DOHH2 (cell line): Measurements from ENCODE around the gene F13A1.
"Not testable (repeated sequence)": the region's sequence is repeated elsewhere in the genome, so short reads cannot be mapped to it uniquely, and the experiment has no call there.

ENCODE experiments used
- H3F3A ChIP-seq: fragments of 200-600 bp; sonication (generic), shearing (Covaris generic); 2 replicates; pipeline ENCODE4 v1.6.0; 2016; ENCODE audit warnings: antibody characterized with exemption, mild to moderate bottlenecking; ENCODE audit not compliant: control insufficient read depth, insufficient read depth
- H3K27ac ChIP-seq: fragments of 200-600 bp; sonication (generic); 2 replicates; pipeline ENCODE4 v1.5.1; 2014; ENCODE audit warnings: low read depth, mild to moderate bottlenecking, low read length, moderate library complexity
- H3K27me3 ChIP-seq: fragments of 200-600 bp; sonication (generic); 2 replicates; pipeline ENCODE4 v1.6.1; 2014; ENCODE audit warnings: mild to moderate bottlenecking, low read length, mixed read lengths; ENCODE audit not compliant: control insufficient read depth
- H3K36me3 ChIP-seq: fragments of 200-600 bp; sonication (generic); 2 replicates; pipeline ENCODE4 v1.6.1; 2014; ENCODE audit warnings: mild to moderate bottlenecking, low read length, moderate library complexity, mixed read lengths; ENCODE audit not compliant: control insufficient read depth
- H3K4me1 ChIP-seq: fragments of 200-600 bp; sonication (generic); 2 replicates; pipeline ENCODE4 v1.6.1; 2014; ENCODE audit warnings: mild to moderate bottlenecking, low read length, mixed read lengths; ENCODE audit not compliant: control insufficient read depth
- H3K4me2 ChIP-seq: fragments of 200-600 bp; sonication (generic); 2 replicates; pipeline ENCODE4 v1.6.0; 2014; ENCODE audit warnings: mild to moderate bottlenecking, low read length, moderate library complexity
- H3K4me3 ChIP-seq: fragments of 200-600 bp; sonication (generic); 2 replicates; pipeline ENCODE4 v1.5.1; 2014; ENCODE audit warnings: mild to moderate bottlenecking, low read length, mixed read lengths
- H3K79me2 ChIP-seq: fragments of 200-600 bp; sonication (generic); 2 replicates; pipeline ENCODE4 v1.6.1; 2014; ENCODE audit warnings: mild to moderate bottlenecking, low read length, mixed read lengths; ENCODE audit not compliant: control insufficient read depth
- H3K9me2 ChIP-seq: fragments of 200-600 bp; sonication (generic); replicated peaks from 2 replicates; pipeline ENCODE4 v1.6.1; 2014; ENCODE audit warnings: mild to moderate bottlenecking, low read length, mixed read lengths; ENCODE audit not compliant: control insufficient read depth
- H3K9me3 ChIP-seq: fragments of 200-600 bp; sonication (generic); 2 replicates; pipeline ENCODE4 v1.6.1; 2014; ENCODE audit warnings: antibody characterized with exemption, low read length, mixed read lengths; ENCODE audit not compliant: control insufficient read depth, insufficient read depth
- H4K20me1 ChIP-seq: fragments of 200-600 bp; sonication (generic); 2 replicates; pipeline ENCODE4 v1.6.0; 2014; ENCODE audit warnings: low read depth, mild to moderate bottlenecking, antibody characterized with exemption, low read length, moderate library complexity; ENCODE audit not compliant: control insufficient read depth, insufficient read depth
- EZH2phosphoT487 ChIP-seq: fragments of 200-600 bp; sonication (generic); IDR thresholded peaks from 2 replicates; pipeline ENCODE4 v1.6.1; 2017; ENCODE audit warnings: borderline replicate concordance, mild to moderate bottlenecking, antibody characterized with exemption, low read length, moderate library complexity, mixed read lengths
- TF ChIP-seq, protein P1 (sequence below): fragments of 200-600 bp; sonication (generic); IDR thresholded peaks from one replicate; pipeline ENCODE4 v1.5.1; 2014; ENCODE audit warnings: antibody characterized with exemption, mild to moderate bottlenecking, low read depth, low read length; ENCODE audit not compliant: poor library complexity, severe bottlenecking

F13A1 gene

DNA sequence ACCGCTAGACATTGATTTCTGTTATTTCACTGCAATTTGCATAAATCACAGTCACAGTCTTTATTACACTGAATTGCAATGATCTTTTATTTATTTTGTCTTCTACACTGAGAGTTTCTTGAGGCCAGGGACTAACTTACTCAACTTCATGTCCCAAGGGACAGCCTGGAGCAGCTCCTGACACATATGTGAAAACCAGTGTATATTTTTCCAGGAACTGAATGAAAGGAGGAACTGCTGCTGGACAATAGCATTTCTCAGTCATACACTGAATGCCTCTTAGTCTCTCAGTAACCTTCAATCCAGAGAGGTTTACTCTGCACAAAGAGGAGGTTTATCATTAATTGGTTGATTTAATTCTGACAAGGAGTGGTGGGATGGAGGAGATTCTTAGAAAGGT is 5.9 kb downstream of the F13A1 start:
- H3K9me3 ChIP-seq, result no peaks in the 10 kb centered on the region
- H3K27ac ChIP-seq, result no peak overlapping the region
- H3K4me2 ChIP-seq, result no peak overlapping the region
- H3K4me1 ChIP-seq, result peaks cover 35% of the 10 kb centered on the region
- no peaks in the 10 kb centered on the region for H4K20me1 ChIP-seq
- no peaks in the 10 kb centered on the region for H3F3A ChIP-seq
- no peak for TF ChIP-seq EZH2phosphoT487
- TF ChIP-seq, protein P1, sequence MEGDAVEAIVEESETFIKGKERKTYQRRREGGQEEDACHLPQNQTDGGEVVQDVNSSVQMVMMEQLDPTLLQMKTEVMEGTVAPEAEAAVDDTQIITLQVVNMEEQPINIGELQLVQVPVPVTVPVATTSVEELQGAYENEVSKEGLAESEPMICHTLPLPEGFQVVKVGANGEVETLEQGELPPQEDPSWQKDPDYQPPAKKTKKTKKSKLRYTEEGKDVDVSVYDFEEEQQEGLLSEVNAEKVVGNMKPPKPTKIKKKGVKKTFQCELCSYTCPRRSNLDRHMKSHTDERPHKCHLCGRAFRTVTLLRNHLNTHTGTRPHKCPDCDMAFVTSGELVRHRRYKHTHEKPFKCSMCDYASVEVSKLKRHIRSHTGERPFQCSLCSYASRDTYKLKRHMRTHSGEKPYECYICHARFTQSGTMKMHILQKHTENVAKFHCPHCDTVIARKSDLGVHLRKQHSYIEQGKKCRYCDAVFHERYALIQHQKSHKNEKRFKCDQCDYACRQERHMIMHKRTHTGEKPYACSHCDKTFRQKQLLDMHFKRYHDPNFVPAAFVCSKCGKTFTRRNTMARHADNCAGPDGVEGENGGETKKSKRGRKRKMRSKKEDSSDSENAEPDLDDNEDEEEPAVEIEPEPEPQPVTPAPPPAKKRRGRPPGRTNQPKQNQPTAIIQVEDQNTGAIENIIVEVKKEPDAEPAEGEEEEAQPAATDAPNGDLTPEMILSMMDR, result no peak
- H3K79me2 ChIP-seq, result no peaks in the 10 kb centered on the region
- H3K27me3 ChIP-seq, result no peaks in the 10 kb centered on the region
- no peaks in the 10 kb centered on the region for H3K36me3 ChIP-seq
- no peak overlapping the region for H3K4me3 ChIP-seq
- H3K9me2 ChIP-seq, result no peaks in the 10 kb centered on the region

DNA sequence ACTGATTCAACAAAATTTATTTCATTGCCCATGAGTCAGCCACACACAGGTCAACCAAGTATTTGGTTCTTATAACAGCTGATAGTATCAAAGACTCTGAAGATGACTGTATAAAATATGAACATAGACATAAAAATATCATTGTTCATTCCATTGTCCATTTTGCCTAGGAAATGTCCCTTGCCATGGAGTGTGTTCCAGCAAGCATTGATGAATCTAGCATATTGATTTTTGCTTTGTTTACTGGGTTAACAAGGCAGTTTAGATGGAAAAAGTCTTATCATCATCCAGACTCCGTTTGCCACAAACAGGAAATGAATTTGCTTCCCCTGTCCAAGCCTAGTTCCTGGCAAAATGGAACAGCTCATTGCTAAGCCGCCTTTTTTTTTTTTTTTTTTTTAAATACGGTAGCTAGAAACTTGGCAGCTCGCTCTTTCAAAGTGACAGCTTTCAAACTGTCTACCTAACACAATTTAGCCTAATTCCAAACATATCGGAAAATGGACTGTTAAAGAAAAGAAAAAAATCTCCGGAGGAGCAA is 7.5 kb downstream of the F13A1 start:
- H3F3A ChIP-seq, result no peaks in the 10 kb centered on the region
- no peak overlapping the region for H3K4me2 ChIP-seq
- no peaks in the 10 kb centered on the region for H3K9me3 ChIP-seq
- H3K4me1 ChIP-seq, result peaks cover 28% of the 10 kb centered on the region
- no peak for TF ChIP-seq EZH2phosphoT487
- TF ChIP-seq, protein P1, result no peak
- H3K27ac ChIP-seq, result no peak overlapping the region
- H3K79me2 ChIP-seq, result no peaks in the 10 kb centered on the region
- no peaks in the 10 kb centered on the region for H3K9me2 ChIP-seq
- no peaks in the 10 kb centered on the region for H3K36me3 ChIP-seq
- H3K27me3 ChIP-seq, result no peaks in the 10 kb centered on the region
- H4K20me1 ChIP-seq, result no peaks in the 10 kb centered on the region
- no peak overlapping the region for H3K4me3 ChIP-seq

DNA sequence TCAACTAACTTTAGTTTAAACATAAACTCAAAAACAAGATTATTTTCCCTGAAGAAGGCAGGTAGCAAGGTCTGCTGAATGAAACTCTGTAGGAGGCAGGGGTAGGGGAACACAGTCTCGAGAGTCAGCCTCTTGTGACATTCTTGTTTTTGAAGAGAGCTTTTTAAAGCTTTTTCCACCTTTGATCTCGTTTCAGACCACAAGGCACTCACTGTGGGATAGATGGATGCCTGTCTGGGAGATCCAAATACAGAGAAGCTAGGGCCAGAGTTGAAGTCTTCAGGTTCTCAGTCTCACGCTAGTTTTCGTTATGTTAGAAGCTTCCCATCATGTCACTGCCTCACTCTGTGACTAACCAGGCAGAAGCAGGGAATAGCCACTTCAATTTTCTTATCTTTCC is 14.9 kb downstream of the F13A1 start:
- no peaks in the 10 kb centered on the region for H4K20me1 ChIP-seq
- no peaks in the 10 kb centered on the region for H3K9me3 ChIP-seq
- H3K9me2 ChIP-seq, result no peaks in the 10 kb centered on the region
- H3K36me3 ChIP-seq, result no peaks in the 10 kb centered on the region
- H3K27ac ChIP-seq, result no peak overlapping the region
- no peaks in the 10 kb centered on the region for H3K27me3 ChIP-seq
- H3K4me2 ChIP-seq, result no peak overlapping the region
- no peaks in the 10 kb centered on the region for H3K79me2 ChIP-seq
- no peaks in the 10 kb centered on the region for H3K4me1 ChIP-seq
- no peaks in the 10 kb centered on the region for H3F3A ChIP-seq
- H3K4me3 ChIP-seq, result no peak overlapping the region
- TF ChIP-seq, protein P1, result no peak
- no peak for TF ChIP-seq EZH2phosphoT487

DNA sequence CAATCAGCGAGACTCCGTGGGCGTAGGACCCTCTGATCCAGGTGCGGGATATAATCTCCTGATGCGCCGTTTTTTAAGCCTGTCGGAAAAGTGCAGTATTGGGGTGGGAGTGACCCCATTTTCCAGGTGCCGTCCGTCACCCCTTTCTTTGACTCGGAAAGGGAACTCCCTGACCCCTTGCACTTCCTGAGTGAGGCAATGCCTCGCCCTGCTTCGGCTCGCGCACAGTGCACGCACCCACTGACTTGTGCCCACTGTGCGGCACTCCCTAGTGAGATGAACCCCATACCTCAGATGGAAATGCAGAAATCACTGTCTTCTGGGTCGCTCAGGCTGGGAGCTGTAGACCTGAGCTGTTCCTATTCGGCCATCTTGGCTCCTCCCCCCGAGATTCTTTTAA is 20.1 kb downstream of the F13A1 start:
- not testable (repeated sequence) for H3K4me2 ChIP-seq, H3K27ac ChIP-seq, H3K4me1 ChIP-seq, H3K36me3 ChIP-seq, H3K4me3 ChIP-seq, H3K79me2 ChIP-seq, H3K9me3 ChIP-seq, H3K9me2 ChIP-seq, H3F3A ChIP-seq, H4K20me1 ChIP-seq, H3K27me3 ChIP-seq
